ENCODE data around the gene DGKQ. TPM values are rescaled to one million over a fixed set of nuclear protein-coding genes. Genes with fewer than 3 reads are reported as not detected.

The DGKQ gene
- total RNA-seq, 1 donor from 2014 or later: 16.9 TPM

DNA sequence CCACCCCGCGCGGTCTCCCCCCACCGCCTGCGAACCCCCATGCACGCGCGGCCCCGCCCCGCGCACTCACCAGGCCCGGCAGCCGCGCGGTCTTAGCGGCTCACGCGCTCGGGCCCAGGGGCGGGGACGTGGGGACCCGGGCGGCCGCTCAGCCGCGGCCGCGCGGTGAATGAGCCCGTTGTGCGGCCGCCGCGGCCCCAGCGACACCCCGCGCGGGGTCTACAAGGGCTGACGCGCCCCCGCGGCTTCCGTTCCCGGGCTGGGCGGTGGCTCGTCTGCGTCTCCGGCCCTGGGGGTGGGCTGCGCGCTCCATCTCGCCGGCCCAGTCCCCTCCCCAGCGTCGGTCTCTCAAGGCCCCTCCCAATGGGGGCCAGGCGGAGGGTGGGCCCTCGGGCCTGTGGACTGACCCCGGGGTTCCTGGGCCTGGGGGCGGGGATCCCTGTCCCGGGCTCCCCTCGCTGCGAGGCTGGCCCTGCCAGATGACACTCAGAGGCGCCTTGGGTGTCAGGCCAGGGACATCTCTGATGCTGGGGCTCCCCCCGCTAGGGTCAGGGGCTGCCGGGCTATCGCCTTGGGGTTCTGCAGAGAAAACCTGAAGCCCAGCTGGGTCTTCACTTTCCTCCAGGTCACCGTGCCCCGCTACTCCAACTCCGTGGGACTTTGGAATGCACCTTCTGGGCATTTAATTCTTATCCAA is 24.2 kb upstream of the DGKQ start:
- H3K4me3 ChIP-seq (ENCODE audit: low read depth, low read length): peak overlapping the region; percentile 50
- DNase-seq (ENCODE audit: low read depth): no peak
- TF ChIP-seq, protein P1, sequence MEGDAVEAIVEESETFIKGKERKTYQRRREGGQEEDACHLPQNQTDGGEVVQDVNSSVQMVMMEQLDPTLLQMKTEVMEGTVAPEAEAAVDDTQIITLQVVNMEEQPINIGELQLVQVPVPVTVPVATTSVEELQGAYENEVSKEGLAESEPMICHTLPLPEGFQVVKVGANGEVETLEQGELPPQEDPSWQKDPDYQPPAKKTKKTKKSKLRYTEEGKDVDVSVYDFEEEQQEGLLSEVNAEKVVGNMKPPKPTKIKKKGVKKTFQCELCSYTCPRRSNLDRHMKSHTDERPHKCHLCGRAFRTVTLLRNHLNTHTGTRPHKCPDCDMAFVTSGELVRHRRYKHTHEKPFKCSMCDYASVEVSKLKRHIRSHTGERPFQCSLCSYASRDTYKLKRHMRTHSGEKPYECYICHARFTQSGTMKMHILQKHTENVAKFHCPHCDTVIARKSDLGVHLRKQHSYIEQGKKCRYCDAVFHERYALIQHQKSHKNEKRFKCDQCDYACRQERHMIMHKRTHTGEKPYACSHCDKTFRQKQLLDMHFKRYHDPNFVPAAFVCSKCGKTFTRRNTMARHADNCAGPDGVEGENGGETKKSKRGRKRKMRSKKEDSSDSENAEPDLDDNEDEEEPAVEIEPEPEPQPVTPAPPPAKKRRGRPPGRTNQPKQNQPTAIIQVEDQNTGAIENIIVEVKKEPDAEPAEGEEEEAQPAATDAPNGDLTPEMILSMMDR (conservative IDR thresholded peaks at IDR 0.05; ENCODE audit: low read depth, low read length): no peak

DNA sequence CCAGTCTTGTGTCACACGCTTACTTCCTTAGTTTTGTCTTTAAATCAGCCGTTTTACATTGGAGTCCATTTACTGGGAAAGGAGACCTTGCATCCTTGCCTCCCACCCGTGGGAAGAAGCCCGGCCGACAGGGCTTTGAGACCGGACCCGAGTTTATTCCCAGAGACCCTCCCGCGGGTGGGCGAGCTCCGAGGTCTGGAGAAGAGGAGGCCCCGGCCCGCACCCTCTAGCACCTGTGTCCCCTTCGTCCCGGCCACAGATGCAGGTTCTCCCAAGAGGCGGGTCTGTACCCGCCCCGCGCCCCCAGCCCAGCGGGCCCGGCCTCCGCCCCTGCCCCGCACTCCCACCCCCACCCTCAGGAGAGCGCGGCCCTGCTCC is 23.6 kb upstream of the DGKQ start:
- TF ChIP-seq, protein P1 (conservative IDR thresholded peaks at IDR 0.05; ENCODE audit: low read depth, low read length): no peak
- DNase-seq (ENCODE audit: low read depth): no peak
- H3K4me3 ChIP-seq (ENCODE audit: low read depth, low read length): peak overlapping the region; percentile 50

DNA sequence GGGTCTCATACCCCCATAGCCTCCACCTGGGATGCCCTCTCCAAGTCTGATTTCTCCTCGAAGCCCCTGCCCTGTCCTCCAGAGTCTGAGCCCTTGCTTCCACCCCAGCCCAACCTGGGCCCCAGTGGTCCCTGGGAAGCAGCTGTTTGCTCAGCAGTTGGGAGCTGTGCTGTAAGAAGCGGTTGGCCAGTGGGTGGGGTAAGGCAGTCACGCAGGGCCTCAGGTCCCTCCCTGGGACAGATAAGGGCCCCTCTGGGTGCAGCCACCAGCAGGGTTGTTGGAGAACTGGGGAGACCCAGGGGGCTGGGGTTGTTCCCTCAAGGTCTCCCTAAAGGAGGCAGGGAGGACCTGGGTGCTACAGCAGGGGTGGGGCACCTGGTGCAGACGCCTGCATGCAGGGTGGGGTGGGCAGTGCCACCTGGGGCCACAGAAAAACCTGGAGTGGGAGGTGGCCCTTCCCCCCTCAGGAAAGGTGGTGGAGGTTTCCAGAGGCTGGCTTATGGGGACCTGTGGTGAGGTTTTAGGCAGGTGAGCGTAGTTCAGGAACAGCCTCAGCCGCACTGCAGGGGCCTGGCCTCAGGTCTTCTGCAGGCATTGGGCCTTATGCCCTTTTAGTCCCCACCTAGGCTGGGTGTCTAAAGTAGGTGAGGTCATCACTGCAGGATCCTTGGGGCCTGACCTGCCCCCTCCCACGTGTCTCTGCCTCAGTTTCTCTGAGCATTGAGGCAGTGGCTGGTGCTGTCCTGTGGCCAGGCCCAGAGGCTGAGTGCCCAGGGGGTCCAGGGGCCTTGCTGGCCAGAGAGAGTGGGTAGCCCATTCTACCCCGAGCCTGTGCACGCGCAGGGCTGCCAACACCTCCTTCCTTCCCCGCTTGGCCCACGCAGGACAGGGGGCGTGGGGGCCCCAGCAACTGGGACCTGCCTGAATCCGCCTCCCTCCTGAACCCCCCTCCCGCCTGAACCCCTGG is 22.9 kb upstream of the DGKQ start:
- no peak overlapping the region for H3K4me3 ChIP-seq (ENCODE audit: low read depth, low read length)
- no peak for DNase-seq (ENCODE audit: low read depth)
- TF ChIP-seq, protein P1 (conservative IDR thresholded peaks at IDR 0.05; ENCODE audit: low read depth, low read length): no peak

DNA sequence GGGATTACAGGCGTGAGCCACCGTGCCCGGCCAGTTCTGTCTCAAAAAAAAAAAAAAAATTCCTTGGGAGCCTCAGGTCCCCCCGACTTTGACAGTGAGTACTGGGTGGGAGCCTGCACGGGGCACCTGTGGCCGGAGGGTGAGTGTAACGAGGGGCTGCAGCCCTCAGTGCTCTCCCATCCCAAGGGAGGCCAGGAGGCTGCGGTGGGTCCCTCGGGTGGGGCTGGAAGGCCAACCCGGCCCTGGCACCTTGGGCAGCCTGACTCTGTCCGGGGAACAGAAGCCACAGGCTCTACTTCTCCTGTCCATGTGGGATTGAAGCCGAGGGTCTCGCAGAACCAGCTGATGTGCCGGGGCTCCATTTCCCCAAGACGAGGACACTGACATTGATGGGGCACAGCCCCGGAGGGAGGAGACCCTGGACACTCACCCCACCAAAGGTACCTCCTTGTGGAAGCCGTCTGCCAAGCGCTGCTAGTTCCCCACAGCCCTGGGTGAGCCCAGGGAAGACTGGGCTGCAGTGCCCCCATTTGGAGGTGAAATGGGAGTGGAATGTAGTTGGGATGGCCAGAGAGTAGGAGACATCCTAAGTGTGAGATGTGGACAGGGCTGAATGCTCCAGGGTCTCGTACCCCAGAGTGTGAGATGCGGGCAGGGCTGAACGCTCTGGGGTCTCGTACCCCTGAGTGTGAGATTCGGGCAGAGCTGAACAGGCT is 22.1 kb upstream of the DGKQ start:
- no peak for DNase-seq (ENCODE audit: low read depth)
- H3K4me3 ChIP-seq (ENCODE audit: low read depth, low read length): no peak overlapping the region
- TF ChIP-seq, protein P1 (conservative IDR thresholded peaks at IDR 0.05; ENCODE audit: low read depth, low read length): no peak

DNA sequence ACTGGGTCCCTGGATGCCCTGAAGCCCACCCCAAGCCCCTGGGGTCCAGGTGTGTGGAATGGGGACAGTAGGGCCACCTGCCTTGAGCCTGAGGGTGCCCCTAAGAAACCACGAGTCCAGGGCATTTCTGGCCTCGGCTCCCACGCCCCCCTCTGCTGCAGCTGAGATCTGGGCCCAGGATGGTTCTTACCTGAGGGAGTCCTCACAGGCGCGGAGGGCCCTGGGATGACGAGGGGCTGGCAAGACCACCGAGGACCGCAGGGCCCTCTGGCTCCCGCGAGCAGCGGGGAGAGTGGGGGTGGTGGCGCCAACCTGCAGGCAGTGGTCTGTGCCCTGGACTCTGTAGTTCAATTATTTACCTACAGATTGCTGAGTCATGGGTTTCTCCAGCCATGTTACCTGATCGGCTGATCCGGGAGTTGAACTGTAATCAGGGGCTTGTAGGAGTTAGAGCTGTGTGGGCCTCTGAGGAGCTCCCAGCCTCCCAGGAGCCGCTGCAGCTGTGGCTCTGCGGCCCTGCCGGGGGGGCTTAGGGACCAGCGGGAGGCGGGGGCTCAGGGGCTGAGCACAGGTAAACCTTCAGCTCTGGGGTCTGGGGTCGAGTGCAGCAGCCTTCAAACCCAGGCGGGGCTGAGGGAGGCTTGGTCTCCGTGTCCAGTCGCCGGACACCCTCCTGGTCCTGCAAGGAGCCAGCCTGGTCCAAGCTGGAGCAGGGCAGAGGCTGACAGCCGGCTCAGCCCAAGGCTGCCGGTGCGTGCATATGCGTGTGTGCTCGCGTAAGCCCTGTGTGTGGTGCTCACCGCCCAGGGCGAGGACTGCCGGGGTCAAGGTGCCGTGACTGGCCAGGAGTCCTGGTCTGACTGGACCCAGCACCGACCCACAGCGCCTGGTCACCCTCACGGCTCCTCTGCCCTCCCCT is 20.0 kb upstream of the DGKQ start, which contains the start of gene SLC26A1:
SLC26A1 (minus strand) TSS at position 294 of the 919 bp plus-strand sequence. CDS start 1,701 bp downstream, outside the sequence.
- DNase-seq (ENCODE audit: low read depth): peak; percentile 55
- H3K4me3 ChIP-seq (ENCODE audit: low read depth, low read length): peak within 1 kb of the TSS; percentile 58
- TF ChIP-seq, protein P1 (conservative IDR thresholded peaks at IDR 0.05; ENCODE audit: low read depth, low read length): no peak
